ENCODE data around the gene KIFBP. TPM values are rescaled to one million over a fixed set of nuclear protein-coding genes. Genes with fewer than 3 reads are reported as not detected.

The KIFBP gene
- total RNA-seq, 1 experiment from 2014 or later = 44.7 TPM

- Histone ChIP-seq H4K20me1 (ENCODE audit: control insufficient read depth, insufficient read depth, insufficient read length) (no peaks in the 10 kb centered on the region), H4K8ac (replicated peaks; ENCODE audit: insufficient read length, low read depth, low read length) (no peak overlapping the region), H3K23ac (ENCODE audit: insufficient read length, low read depth, low read length) (no peak overlapping the region), H3K27ac (ENCODE audit: insufficient read length, low read depth, low read length) (no peak overlapping the region), H4K5ac (ENCODE audit: insufficient read length, low read depth, low read length) (no peak overlapping the region), H3K27me3 (ENCODE audit: insufficient read depth, low read length) (no peaks in the 10 kb centered on the region), H3K79me1 (ENCODE audit: insufficient read depth, low read depth, low read length, poor library complexity, severe bottlenecking) (no peaks in the 10 kb centered on the region), H3K14ac (ENCODE audit: insufficient read depth, low read length) (no peak overlapping the region), H3K4me2 (ENCODE audit: insufficient read depth, insufficient read length, low read length) (no peak overlapping the region), H3T11ph (ENCODE audit: low read length) (no peak overlapping the region), H2BK20ac (ENCODE audit: low read depth, low read length, poor library complexity, severe bottlenecking) (no peak overlapping the region), H2AFZ (ENCODE audit: low read length) (no peak overlapping the region), H3K4me1 (ENCODE audit: insufficient read depth, low read length) (no peaks in the 10 kb centered on the region), H3K23me2 (ENCODE audit: insufficient read length, low read depth, low read length, poor library complexity, severe bottlenecking) (no peaks in the 10 kb centered on the region), H3K9ac (ENCODE audit: extremely low read depth, insufficient read length, low read length) (no peak overlapping the region), H2BK5ac (ENCODE audit: insufficient read length, low read length) (no peak overlapping the region), H2BK12ac (ENCODE audit: insufficient read length, low read depth, low read length) (no peak overlapping the region), H2BK120ac (ENCODE audit: low read depth, low read length, poor library complexity, severe bottlenecking) (no peak overlapping the region), H3K4ac (ENCODE audit: low read depth, low read length) (no peak overlapping the region), H4K91ac (ENCODE audit: insufficient read length, low read depth, low read length) (no peak overlapping the region), H3K56ac (ENCODE audit: insufficient read length, low read depth, low read length) (no peak overlapping the region), H3K18ac (ENCODE audit: insufficient read length, low read depth, low read length) (no peak overlapping the region), H3K9me3 (ENCODE audit: control insufficient read depth, low read depth, low read length) (no peaks in the 10 kb centered on the region), H2AK5ac (ENCODE audit: insufficient read length, low read length) (no peak overlapping the region), H3K79me2 (ENCODE audit: insufficient read depth, low read length) (no peaks in the 10 kb centered on the region), H2BK15ac (ENCODE audit: low read depth, low read length) (no peak overlapping the region)
- H3K4me3 Mint-ChIP-seq = no peak overlapping the region
- peaks cover 3 to 26% (median 23%) of the 10 kb centered on the region in 3 experiments; a peak in 6 of 7 replicates for H3K36me3 Mint-ChIP-seq (ENCODE audit: insufficient read depth in 1 of 3, low read depth in 3 of 3)
- H3K27ac Mint-ChIP-seq = peak overlapping the region in 2 of 3 experiments; percentile 12 to 24; a peak in 1 of 7 replicates
- H3K4me1 Mint-ChIP-seq = no peaks in the 10 kb centered on the region
- no CpG with 5 or more reads among the region's 3 CpGs for WGBS (ENCODE audit: extremely low coverage, insufficient read length, low lambda C conversion rate)
- TF ChIP-seq CTCF (conservative IDR thresholded peaks at IDR 0.05) = no peak
- no peaks in the 10 kb centered on the region; the same call in 1 of the 2 replicates for H3K27me3 Mint-ChIP-seq (ENCODE audit: low read depth)
- no peaks in the 10 kb centered on the region for H3K9me3 Mint-ChIP-seq
- no peak for DNase-seq
These were observed 30.0 kb downstream of the KIFBP start for GRCh38 chr10:69018613-69019012.
